Endothelial cell of umbilical vein (primary cell): ENCODE results near the gene ZFYVE26.

Source experiments
- EZH2 ChIP-seq: IDR thresholded peaks from 2 replicates; pipeline ENCODE4 v1.6.1; 2012; ENCODE audit warnings: borderline replicate concordance, low read depth, mild to moderate bottlenecking, moderate library complexity, low read length, inconsistent platforms; ENCODE audit not compliant: severe bottlenecking
- FOS ChIP-seq: IDR thresholded peaks from 2 replicates; pipeline ENCODE4 v1.6.1; 2011; ENCODE audit warnings: mild to moderate bottlenecking, low read length, moderate library complexity, borderline replicate concordance; ENCODE audit not compliant: insufficient read depth
- GATA2 ChIP-seq: IDR thresholded peaks from 2 replicates; pipeline ENCODE4 v1.7.0; 2011; ENCODE audit warnings: low read depth, mild to moderate bottlenecking, moderate library complexity, mixed read lengths, low read length; ENCODE audit not compliant: insufficient read length, insufficient read depth
- MAX ChIP-seq: IDR thresholded peaks from 2 replicates; pipeline ENCODE4 v1.6.1; 2011; ENCODE audit not compliant: insufficient read depth, insufficient read length
- MYC ChIP-seq: IDR thresholded peaks from one replicate; pipeline ENCODE4 v1.6.1; 2011; ENCODE audit warnings: mild to moderate bottlenecking, low read depth, low read length
- POLR2A ChIP-seq: IDR thresholded peaks from 2 replicates; pipeline ENCODE4 v1.6.1; 2012; ENCODE audit warnings: low read depth, mild to moderate bottlenecking, control low read depth, low read length
- POLR2AphosphoS5 ChIP-seq: IDR thresholded peaks from 2 replicates; pipeline ENCODE4 v1.6.1; 2012; ENCODE audit warnings: low read depth, mild to moderate bottlenecking, control low read depth, low read length, moderate library complexity; ENCODE audit not compliant: insufficient read depth
- TF ChIP-seq, protein P1 (sequence below), 2 donors: IDR thresholded peaks; 1 replicate in 1 of 2; 2 replicates in 1 of 2; pipeline ENCODE4 v1.5.1; 2011; ENCODE audit warnings: low read length in 2 of 2, mild to moderate bottlenecking in 2 of 2, moderate library complexity in 2 of 2, control low read depth in 1 of 2, inconsistent platforms in 1 of 2, low read depth in 1 of 2; ENCODE audit not compliant: insufficient read depth in 1 of 2; ENCODE audit errors: extremely low read depth in 1 of 2

DNA sequence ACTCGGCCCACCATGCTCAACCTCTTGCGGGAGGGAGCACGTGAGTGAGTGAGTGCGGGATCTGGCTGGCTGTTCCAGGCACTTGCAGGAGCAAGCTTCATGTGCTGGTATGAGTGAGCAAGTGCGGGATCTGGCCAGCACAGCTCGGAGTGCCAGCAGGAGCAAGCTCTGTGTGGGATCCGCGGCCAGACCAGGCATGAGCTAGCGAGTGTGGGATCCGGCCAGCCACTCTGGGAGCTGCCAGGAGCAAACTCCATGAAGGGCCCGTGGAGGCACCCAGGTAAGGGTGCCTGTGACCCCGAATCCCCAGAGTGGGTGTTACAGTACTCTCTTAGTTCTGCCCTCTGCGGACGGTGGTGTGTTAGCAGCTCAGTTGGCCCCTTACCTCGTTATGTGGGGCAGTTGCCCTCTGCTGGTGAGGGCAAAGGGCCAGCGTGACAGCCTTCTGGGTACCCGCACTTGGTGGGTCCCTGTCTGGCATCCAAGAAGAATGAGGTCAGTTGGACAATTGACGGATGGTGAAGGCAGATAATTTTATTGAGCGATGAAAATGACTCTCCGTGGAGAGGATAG is 41.5 kb upstream of the ZFYVE26 start:
- TF ChIP-seq, protein P1, sequence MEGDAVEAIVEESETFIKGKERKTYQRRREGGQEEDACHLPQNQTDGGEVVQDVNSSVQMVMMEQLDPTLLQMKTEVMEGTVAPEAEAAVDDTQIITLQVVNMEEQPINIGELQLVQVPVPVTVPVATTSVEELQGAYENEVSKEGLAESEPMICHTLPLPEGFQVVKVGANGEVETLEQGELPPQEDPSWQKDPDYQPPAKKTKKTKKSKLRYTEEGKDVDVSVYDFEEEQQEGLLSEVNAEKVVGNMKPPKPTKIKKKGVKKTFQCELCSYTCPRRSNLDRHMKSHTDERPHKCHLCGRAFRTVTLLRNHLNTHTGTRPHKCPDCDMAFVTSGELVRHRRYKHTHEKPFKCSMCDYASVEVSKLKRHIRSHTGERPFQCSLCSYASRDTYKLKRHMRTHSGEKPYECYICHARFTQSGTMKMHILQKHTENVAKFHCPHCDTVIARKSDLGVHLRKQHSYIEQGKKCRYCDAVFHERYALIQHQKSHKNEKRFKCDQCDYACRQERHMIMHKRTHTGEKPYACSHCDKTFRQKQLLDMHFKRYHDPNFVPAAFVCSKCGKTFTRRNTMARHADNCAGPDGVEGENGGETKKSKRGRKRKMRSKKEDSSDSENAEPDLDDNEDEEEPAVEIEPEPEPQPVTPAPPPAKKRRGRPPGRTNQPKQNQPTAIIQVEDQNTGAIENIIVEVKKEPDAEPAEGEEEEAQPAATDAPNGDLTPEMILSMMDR (IDR thresholded peaks at IDR 0.05; ENCODE audit: extremely low read depth in 1 of 2, insufficient read depth in 1 of 2, low read depth in 1 of 2, low read length in 2 of 2), result no peak
- TF ChIP-seq POLR2A (no peak), GATA2 (no peak), POLR2AphosphoS5 (no peak), EZH2 (no peak), FOS (no peak), MYC (no peak), MAX (no peak)
